ENCODE results near the gene IGF1R.
"Not testable (repeated sequence)": the region's sequence is repeated elsewhere in the genome, so short reads cannot be mapped to it uniquely, and the experiment has no call there.

Gene IGF1R

DNA sequence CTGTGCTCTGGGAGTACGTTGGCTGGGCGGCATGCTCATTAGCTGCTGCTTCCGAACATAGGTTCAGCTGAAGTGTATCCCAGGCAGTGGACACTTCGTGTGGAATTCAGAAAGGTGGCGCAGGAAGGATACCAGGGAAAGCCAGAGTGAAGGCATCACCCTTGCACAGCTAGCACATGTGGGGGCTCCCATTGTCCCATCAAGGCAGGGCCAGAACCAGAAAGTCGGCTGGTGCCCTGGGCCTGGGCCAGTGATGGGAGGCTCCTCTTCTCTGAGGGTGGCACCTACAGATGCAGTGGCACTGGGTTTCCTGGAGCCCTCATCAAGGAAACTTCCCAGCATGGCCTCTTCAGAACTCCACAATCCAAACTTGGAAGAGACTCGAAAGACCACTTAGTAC, 302.7 kb downstream of the IGF1R start:
- no peak for DNase-seq

- no peak for DNase-seq
Observed at GRCh38 chr15:98951493-98952320, 303.4 kb downstream of the IGF1R start.

- DNase-seq = no peak
Observed at GRCh38 chr15:98952381-98952803, 304.1 kb downstream of the IGF1R start.

GRCh38 chr15:98953000-98953787, 304.9 kb downstream of the IGF1R start:
- DNase-seq = no peak

- DNase-seq = no peak
Observed at GRCh38 chr15:98953968-98954367, 305.6 kb downstream of the IGF1R start.

DNA sequence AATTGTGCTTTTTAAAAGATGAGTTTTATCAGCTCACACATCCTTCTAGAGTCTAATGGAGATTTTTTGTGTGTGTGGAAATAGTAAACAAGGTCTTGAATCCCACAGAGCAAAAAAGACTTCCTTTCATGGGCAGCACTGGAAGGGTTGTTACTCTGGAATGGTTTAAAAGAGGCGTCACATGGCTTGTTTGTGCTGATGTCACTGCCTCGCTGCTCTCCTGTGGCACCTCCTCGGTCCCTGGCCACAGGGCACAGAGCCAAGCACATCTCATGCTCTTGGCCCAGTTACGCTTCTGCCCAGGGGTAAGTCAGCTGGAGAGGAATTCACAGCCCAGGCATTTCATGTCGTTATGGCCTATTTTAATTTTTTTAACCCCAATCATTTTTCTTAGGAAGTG, 306.1 kb downstream of the IGF1R start:
- no peak for DNase-seq

DNA sequence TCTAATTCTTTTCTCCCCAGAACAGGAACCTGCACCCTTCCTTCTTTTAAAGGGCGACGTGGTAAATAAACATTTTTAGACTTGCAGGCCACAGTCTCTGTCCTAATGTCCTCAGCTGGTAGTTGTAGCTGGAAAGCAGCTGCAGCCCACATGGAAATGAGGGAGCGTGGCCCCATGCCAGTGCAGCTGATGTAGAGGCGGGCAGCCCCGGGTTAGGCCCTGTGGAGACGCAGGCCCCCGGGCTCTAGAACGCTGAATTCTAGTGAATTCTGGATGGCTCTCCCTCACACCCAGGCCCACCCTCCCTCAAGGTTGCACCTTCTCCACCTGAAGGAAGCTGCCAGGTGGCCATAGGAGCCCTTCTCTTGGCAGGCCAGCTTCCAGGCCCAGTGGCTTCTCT, 307.0 kb downstream of the IGF1R start:
- no peak for DNase-seq

DNA sequence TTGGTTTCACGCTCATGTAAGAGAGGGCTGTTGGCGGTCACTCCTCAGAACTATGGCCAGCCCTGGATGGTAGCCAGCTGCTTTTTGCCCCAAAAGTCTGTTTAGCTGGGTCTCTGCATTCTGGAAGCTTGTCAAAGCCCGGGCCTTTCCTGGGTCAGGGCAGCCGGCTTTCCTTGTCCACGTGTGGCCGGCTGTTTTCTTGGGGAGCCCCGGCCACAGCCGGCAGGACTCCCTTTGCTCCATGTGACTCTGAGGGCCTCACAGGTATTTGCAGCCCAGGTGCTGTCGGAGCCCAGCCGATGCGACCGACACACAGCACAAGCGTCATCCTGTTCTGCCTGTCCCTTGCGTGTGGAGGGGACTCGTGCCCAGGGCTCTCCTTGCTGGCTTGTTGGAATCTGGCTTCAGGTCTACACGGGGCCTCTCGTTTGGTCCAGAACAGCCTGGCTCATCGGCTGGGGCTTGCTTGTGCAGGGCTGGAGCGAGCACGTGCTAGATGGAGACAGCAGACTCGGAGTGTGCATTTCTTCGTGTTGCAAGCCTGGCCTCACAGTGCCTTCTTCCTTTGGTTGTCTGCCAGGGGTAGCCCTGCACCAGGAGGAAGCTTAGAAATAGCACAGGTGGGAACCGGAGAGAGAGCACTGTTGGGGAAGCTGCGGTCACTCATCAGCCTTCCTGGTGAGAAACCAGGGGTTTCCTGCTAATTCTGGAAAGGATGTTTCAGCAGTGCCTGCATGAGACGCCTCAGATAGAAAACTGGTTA, 307.8 kb downstream of the IGF1R start:
- no peak for DNase-seq

- no peak for DNase-seq
Observed at GRCh38 chr15:98956796-98957553, 308.6 kb downstream of the IGF1R start.

GRCh38 chr15:98957655-98958054, 309.3 kb downstream of the IGF1R start:
- DNase-seq = no peak

DNA sequence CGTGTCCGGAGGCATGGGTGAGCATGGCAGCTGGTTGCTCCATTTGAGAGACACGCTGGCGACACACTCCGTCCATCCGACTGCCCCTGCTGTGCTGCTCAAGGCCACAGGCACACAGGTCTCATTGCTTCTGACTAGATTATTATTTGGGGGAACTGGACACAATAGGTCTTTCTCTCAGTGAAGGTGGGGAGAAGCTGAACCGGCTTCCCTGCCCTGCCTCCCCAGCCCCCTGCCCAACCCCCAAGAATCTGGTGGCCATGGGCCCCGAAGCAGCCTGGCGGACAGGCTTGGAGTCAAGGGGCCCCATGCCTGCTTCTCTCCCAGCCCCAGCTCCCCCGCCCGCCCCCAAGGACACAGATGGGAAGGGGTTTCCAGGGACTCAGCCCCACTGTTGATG, 309.7 kb downstream of the IGF1R start:
- no peak for DNase-seq

DNA sequence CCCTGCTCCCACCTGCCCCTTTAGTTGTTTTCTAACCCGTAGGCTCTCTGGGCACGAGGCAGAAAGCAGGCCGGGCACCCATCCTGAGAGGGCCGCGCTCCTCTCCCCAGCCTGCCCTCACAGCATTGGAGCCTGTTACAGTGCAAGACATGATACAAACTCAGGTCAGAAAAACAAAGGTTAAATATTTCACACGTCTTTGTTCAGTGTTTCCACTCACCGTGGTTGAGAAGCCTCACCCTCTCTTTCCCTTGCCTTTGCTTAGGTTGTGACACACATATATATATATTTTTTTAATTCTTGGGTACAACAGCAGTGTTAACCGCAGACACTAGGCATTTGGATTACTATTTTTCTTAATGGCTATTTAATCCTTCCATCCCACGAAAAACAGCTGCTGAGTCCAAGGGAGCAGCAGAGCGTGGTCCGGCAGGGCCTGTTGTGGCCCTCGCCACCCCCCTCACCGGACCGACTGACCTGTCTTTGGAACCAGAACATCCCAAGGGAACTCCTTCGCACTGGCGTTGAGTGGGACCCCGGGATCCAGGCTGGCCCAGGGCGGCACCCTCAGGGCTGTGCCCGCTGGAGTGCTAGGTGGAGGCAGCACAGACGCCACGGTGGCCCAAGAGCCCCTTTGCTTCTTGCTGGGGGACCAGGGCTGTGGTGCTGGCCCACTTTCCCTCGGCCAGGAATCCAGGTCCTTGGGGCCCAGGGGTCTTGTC, 310.7 kb downstream of the IGF1R start:
- DNase-seq = no peak

DNA sequence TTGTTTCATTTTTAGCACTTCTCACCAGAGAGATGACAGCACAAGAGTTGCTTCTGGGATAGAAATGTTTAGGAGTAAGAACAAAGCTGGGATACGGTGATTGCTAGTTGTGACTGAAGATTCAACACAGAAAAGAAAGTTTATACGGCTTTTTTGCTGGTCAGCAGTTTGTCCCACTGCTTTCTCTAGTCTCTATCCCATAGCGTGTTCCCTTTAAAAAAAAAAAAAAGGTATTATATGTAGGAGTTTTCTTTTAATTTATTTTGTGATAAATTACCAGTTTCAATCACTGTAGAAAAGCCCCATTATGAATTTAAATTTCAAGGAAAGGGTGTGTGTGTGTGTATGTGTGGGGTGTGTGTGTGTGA, 311.3 kb downstream of the IGF1R start:
- no peak for DNase-seq

GRCh38 chr15:98960555-98961050, 312.3 kb downstream of the IGF1R start:
- DNase-seq = no peak

- no peak for DNase-seq
Observed at GRCh38 chr15:98963444-98963843, 315.1 kb downstream of the IGF1R start.

GRCh38 chr15:98964466-98965133, 316.3 kb downstream of the IGF1R start:
- no peak for DNase-seq

DNA sequence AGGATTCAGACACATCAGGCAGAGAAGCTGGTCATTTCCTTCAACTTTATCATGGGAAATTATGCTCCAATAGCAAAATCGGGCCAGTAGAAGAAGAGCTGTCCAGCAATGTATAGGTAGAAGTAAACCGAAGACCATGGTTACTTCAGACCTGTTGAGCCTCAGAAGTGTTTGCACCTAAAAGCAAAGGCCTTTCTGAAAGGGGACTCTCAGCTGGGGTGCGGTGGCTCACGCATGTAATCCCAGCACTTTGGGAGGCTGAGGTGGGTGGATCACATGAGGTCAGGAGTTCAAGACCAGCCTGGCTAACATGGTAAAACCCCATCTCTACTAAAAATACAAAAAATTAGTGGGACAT, 316.8 kb downstream of the IGF1R start:
- not testable (repeated sequence) for DNase-seq

- DNase-seq = no peak
Observed at GRCh38 chr15:98965597-98965996, 317.3 kb downstream of the IGF1R start.

GRCh38 chr15:98966091-98966787, 317.9 kb downstream of the IGF1R start:
- no peak for DNase-seq

DNA sequence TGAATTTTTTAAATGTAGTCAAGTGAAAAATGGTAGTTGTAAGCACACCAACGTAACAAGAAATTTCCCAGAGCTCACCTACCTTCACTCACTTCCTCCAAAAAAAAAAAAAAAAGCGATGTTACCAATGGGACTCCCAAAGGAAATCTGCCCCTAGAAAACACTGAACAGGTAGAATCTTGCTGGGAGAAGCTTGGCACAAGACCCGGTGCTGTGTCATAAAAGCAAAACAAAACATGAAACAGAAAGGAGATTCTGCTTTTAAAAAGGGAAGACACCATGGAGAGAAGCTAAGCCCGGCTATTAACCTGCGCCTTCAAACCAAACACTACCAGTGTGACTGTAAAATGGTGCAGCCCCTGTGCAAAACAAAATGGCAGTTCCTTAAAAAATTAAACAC, 318.8 kb downstream of the IGF1R start:
- no peak for DNase-seq

DNA sequence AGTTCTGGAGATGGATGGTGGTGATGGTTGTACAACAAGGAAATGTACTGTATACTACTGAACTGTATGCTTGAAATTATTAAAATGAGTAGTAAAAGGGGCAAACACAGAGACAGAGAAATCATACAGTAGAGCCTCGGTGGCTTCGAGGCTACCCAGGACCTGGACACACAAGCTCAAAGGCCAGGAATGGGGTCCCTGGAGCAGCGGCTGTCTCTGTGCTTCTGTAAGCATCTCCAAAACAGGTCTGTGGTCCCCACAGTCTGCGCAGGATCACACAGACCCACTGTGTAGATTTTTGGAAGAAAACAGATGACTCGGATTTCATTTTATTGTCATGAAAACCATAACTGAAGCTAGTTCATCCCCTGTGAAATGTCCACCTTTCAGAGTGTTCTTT, 319.6 kb downstream of the IGF1R start:
- DNase-seq = no peak
